Heart left ventricle (tissue), 16 donors: ENCODE data around the gene TEP1. TPM values are rescaled to one million over a fixed set of nuclear protein-coding genes. Genes with fewer than 3 reads are reported as not detected.

ENCODE experiments used
- ATAC-seq, 4 donors: fragments of 200-7000 bp; cut with Tn5 transposase; one replicate each; pipeline ENCODE4 v1.9.1; 2020 to 2022; ENCODE audit warnings: moderate library complexity in 4 of 4, mild to moderate bottlenecking in 3 of 4, moderate number of reproducible peaks in 1 of 4
- DNase-seq, 5 donors: peaks; one replicate each; pipeline ENCODE4 v3.0.0-alpha.2; 2020
- H3K27ac ChIP-seq, 12 donors: fragments of 200-600 bp; sonication (generic) in 4 of 12; one replicate each; pipeline versions ENCODE4 v1.5.0 to v1.8.0; 2016 to 2022; ENCODE audit warnings: mild to moderate bottlenecking in 2 of 12
- H3K27me3 ChIP-seq, 9 donors: fragments of 200-600 bp; sonication (generic) in 2 of 9; one replicate each; pipeline versions ENCODE4 v1.5.1 to v1.8.0; 2016 to 2022; ENCODE audit warnings: mild to moderate bottlenecking in 3 of 9
- H3K36me3 ChIP-seq, 9 donors: fragments of 200-600 bp; sonication (generic) in 2 of 9; one replicate each; pipeline versions ENCODE4 v1.5.0 to v1.8.0; 2018 to 2022; ENCODE audit warnings: mild to moderate bottlenecking in 2 of 9
- H3K4me1 ChIP-seq, 12 donors: fragments of 200-600 bp; sonication (generic) in 4 of 12; one replicate each; pipeline versions ENCODE4 v1.5.0 to v1.8.0; 2016 to 2022; ENCODE audit warnings: mild to moderate bottlenecking in 3 of 12
- H3K4me3 ChIP-seq, 12 donors: fragments of 200-600 bp; sonication (generic) in 4 of 12; one replicate each; pipeline versions ENCODE4 v1.5.0 to v1.8.0; 2017 to 2022; ENCODE audit warnings: mild to moderate bottlenecking in 9 of 12, moderate library complexity in 4 of 12
- H3K9me3 ChIP-seq, 12 donors: fragments of 200-600 bp; sonication (generic) in 4 of 12; one replicate each; pipeline versions ENCODE4 v1.5.0 to v1.8.0; 2016 to 2022; ENCODE audit warnings: mild to moderate bottlenecking in 1 of 12
- POLR2A ChIP-seq, 2 donors: fragments of 450-650 bp; IDR thresholded peaks; one replicate each; pipeline ENCODE4 v1.6.1; 2017; ENCODE audit warnings: antibody characterized with exemption in 2 of 2, mild to moderate bottlenecking in 2 of 2, moderate library complexity in 2 of 2
- WGBS, 4 donors: extraction: QIAGEN DNeasy Blood & Tissue Kit in 2 of 4; methylation state at CpG; one replicate each; pipeline versions ENCODE4 v1.1.5 to v1.1.7; 2013 to 2018; 5-methylcytosine and 5-hydroxymethylcytosine counted together
- intact Hi-C, 10 donors: fragments of 100-400 bp; cut with DNase I; formaldehyde crosslinking; loops; one replicate each; pipeline versions ENCODE4 v1.11.1 to v1.14.2; 2022
- polyA plus RNA-seq, 2 donors: library from polyadenylated mRNA; stranded (reverse); fragments of 200-250 nt; gene quantifications; one replicate each; pipeline ENCODE4 v1.2.3, GENCODE V29; 2013
- total RNA-seq, 9 donors: library from RNA; depleted of rRNA in 2 of 9; stranded (reverse); fragments of >200 nt in 2 of 9; fragmentation: NEBNext Ultra II Directional in 3 of 9; extraction: Animal tissue kit (Norgen Biotek cat#: 25700) in 3 of 9; gene quantifications; one replicate each; pipeline versions ENCODE4 v1.1.0 to v1.2.4, GENCODE V29; 2016 to 2023
- TF ChIP-seq, protein P1 (sequence below), 12 donors: fragments of 200-600 bp; sonication (generic) in 4 of 12; IDR thresholded peaks; one replicate each; pipeline versions ENCODE4 v1.5.0 to v1.8.0; 2018 to 2022; ENCODE audit warnings: antibody characterized with exemption in 12 of 12, mild to moderate bottlenecking in 5 of 12
- donor health status: ischemic (EF 13 %, LVEDD 7.1; RV severe dilation, severe dysfunction).
- donor health status: healthy with polysubstance abuse.
- donor health status: DM: no; HTN: yes; CAD: no.
- donor health status: DM: no; HTN: no; CAD: no.
- donor health status: ischemic (EF 25% LVEDD 6.9; RV normal size, moderate dysfunction).
- donor health status: ischemic (EF 25% LVEDD 5.7; RV mildly dilated, moderate dysfunction).
- donor health status: healthy.
- donor health status: DM: yes; HTN: yes; CAD: no.
- donor health status: ischemic (EF 35%, LVEDD 5.7; RV mildly dilated, moderate dysfunction).
- donor health status: nonischemic (EF 11% LVEDD 7.7; RV severe dilation, severe dysfunction).
- donor health status: DM: yes; HTN: yes; CAD: no.
- donor health status: PGD.
- donor health status: ischemic (EF 29% LVEDD 5.4; RV normal size, mild dysfunction).
- donor health status: nonischemic (EF 23%, LVEDD 6.1; RV moderate dilation, normal function).

Gene TEP1
- total and polyA plus RNA-seq, 11 donors, result 4.1 to 31.3 (median 9.7) TPM

- 2 to 6% (median 3%) methylated on average over 4 of the region's 4 CpGs for WGBS, 4 donors
- intact Hi-C loops, result loop anchor here in 6 of 10 donors (2.0 to 10.0 kb wide), 7 partner anchors 80 to 350 kb away; partner anchors contain the start of genes OSGEP (in 2 of the 6), RNASE4 (in 2 of the 6), APEX1 (in 1 of the 6) and TEP1 (in 1 of the 6)
- Histone ChIP-seq H3K27me3 (no peaks in the 10 kb centered on the region), H3K27ac (peak overlapping the region; percentile 59 to 94 (median 88)), H3K9me3 (no peaks in the 10 kb centered on the region), H3K4me1 (peaks cover 0 to 32% (median 17%) of the 10 kb centered on the region in 12 donors), H3K4me3 (peak overlapping the region; percentile 17 to 75 (median 68)), H3K36me3 (peaks cover 0 to 20% (median 15%) of the 10 kb centered on the region in 9 donors)
- DNase-seq (no peak), ATAC-seq (peak; percentile 30 to 68 (median 58))
- TF ChIP-seq, protein P1, sequence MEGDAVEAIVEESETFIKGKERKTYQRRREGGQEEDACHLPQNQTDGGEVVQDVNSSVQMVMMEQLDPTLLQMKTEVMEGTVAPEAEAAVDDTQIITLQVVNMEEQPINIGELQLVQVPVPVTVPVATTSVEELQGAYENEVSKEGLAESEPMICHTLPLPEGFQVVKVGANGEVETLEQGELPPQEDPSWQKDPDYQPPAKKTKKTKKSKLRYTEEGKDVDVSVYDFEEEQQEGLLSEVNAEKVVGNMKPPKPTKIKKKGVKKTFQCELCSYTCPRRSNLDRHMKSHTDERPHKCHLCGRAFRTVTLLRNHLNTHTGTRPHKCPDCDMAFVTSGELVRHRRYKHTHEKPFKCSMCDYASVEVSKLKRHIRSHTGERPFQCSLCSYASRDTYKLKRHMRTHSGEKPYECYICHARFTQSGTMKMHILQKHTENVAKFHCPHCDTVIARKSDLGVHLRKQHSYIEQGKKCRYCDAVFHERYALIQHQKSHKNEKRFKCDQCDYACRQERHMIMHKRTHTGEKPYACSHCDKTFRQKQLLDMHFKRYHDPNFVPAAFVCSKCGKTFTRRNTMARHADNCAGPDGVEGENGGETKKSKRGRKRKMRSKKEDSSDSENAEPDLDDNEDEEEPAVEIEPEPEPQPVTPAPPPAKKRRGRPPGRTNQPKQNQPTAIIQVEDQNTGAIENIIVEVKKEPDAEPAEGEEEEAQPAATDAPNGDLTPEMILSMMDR (IDR thresholded peaks at IDR 0.05), result no peak
- no peak for TF ChIP-seq POLR2A (IDR thresholded peaks at IDR 0.05)
Observed at GRCh38 chr14:20332431-20332787, 80.9 kb downstream of the TEP1 start.

DNA sequence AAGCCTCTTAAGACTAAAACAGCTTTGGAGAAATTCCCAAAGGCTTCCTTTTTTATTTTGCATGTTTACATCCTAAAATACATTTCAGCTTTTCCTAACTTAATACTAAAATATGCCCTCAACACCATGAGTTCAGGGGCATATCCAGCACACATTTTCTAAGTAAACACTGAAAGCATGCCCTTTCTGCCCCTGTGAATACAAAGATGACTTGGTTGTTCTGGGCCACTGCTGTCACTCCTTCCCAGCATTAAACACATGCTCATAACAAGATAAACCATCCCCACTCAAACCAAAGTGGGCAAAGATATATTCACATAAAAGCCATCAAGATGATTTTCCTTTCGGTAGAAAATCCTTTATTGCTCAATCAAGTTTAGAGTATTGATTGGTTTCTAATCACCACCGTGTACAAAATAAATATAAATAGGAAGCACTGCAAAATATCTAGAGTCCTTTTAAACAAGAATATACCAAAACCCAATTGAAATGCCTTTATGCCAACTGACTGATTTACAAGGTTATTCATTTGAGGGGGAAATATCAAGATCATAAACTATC, 82.2 kb downstream of the TEP1 start:
- WGBS, 4 donors, result 62 to 72% (median 68%) methylated on average over 2 of the region's 2 CpGs
- no peaks in the 10 kb centered on the region for H3K27me3 ChIP-seq

DNA sequence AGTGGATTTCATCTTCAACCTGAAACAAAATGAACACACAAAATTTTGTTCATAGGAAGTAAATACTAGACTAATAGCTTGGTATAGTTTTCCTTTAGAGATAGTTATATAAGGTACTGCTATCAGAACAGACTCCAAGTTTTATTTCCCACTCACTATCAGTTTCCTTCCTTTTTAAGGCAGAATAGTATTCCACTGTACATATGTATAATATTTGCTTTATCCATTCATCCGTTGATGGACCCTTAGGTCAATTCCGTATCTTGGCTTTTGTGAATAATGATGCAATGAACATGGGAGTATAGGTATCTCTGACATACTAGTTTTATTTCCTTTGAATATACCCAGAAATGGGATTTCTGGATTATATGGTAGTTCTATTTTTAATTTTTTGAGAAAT, 83.9 kb downstream of the TEP1 start:
- DNase-seq, result no peak
- Histone ChIP-seq H3K4me1 (peaks cover 0 to 35% (median 20%) of the 10 kb centered on the region in 12 donors), H3K9me3 (no peaks in the 10 kb centered on the region), H3K36me3 (peaks cover 0 to 45% (median 37%) of the 10 kb centered on the region in 9 donors), H3K27me3 (no peaks in the 10 kb centered on the region), H3K27ac (no peak overlapping the region), H3K4me3 (no peak overlapping the region)
- ATAC-seq, result no peak
- intact Hi-C loops, result loop anchor here in 6 of 10 donors (2.0 to 5.0 kb wide), 4 partner anchors 13 to 363 kb away; partner anchors contain the start of genes RNASE4 (in 2 of the 6), ANG (in 1 of the 6) and PARP2 (in 1 of the 6)
- TF ChIP-seq, protein P1 (IDR thresholded peaks at IDR 0.05), result no peak
- TF ChIP-seq POLR2A (IDR thresholded peaks at IDR 0.05), result no peak
- 43 to 91% (median 85%) methylated on average over 2 of the region's 2 CpGs for WGBS, 4 donors

More for the DNA sequence above, 82.2 kb downstream of the TEP1 start:
- ATAC-seq (no peak), DNase-seq (no peak)
- intact Hi-C loops, result loop anchor here in 5 of 10 donors (5.0 to 10.0 kb wide), 5 partner anchors 81 to 351 kb away; partner anchors contain the start of genes OSGEP (in 2 of the 5), RNASE4 (in 2 of the 5), APEX1 (in 1 of the 5) and TEP1 (in 1 of the 5)
- peaks cover 0 to 28% (median 21%) of the 10 kb centered on the region in 9 donors for H3K36me3 ChIP-seq
- peak overlapping the region in 1 of 12 donors; percentile 7 for H3K27ac ChIP-seq
- TF ChIP-seq POLR2A (IDR thresholded peaks at IDR 0.05), result no peak
- TF ChIP-seq, protein P1 (IDR thresholded peaks at IDR 0.05), result no peak
- peaks cover 0 to 38% (median 20%) of the 10 kb centered on the region in 12 donors for H3K4me1 ChIP-seq
- peak overlapping the region in 7 of 12 donors; percentile 52 to 74 (median 67) for H3K4me3 ChIP-seq
- no peaks in the 10 kb centered on the region for H3K9me3 ChIP-seq

DNA sequence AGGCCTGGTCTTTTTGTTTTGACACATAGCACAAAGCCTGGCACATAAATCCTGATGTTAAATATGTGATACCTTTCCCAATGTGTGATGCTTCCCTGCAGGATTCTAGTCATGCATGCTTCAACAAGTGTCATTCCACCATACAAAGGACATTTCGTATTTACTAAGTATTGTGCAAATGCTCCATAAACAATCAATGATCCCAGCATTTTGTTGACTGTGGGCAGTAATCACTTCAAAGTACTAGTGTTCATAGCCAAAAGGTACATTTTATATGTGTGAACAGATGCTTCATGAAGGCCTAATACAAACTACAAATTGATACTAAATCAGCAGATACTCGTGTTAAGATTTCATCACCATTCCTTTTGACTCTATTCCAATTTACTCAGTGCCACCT, 84.6 kb downstream of the TEP1 start:
- intact Hi-C loops, result loop anchor here in 6 of 10 donors (1.0 to 5.0 kb wide), 5 partner anchors 14 to 364 kb away; partner anchors contain the start of genes RNASE4 (in 2 of the 6), ANG (in 1 of the 6) and PARP2 (in 1 of the 6)
- Histone ChIP-seq H3K36me3 (peaks cover 0 to 50% (median 44%) of the 10 kb centered on the region in 9 donors), H3K4me1 (peaks cover 0 to 34% (median 20%) of the 10 kb centered on the region in 12 donors), H3K9me3 (no peaks in the 10 kb centered on the region), H3K4me3 (no peak overlapping the region), H3K27ac (no peak overlapping the region), H3K27me3 (no peaks in the 10 kb centered on the region)
- DNase-seq (no peak), ATAC-seq (no peak)
- WGBS, 4 donors, result 33 to 51% (median 41%) methylated on average over 2 of the region's 2 CpGs
- TF ChIP-seq, protein P1 (IDR thresholded peaks at IDR 0.05), result no peak
- no peak for TF ChIP-seq POLR2A (IDR thresholded peaks at IDR 0.05)
